Lung (tissue), 12 donors: ENCODE results near the gene PPP1R3F. TPM values are rescaled to one million over a fixed set of nuclear protein-coding genes. Genes with fewer than 3 reads are reported as not detected.

Experiments used
- ATAC-seq: fragments of 200-7000 bp; cut with Tn5 transposase; one replicate; pipeline ENCODE4 v1.9.1; 2020; ENCODE audit warnings: moderate number of reproducible peaks; ENCODE audit not compliant: insufficient read depth, low FRiP score
- DNase-seq, 3 donors: peaks; one replicate each; pipeline ENCODE4 v3.0.0-alpha.2; 2013 to 2017
- H3K27ac ChIP-seq, 2 donors: one replicate each; pipeline ENCODE4 v1.5.1; 2013; ENCODE audit warnings: mild to moderate bottlenecking in 2 of 2, moderate library complexity in 2 of 2, control low read depth in 1 of 2, inconsistent platforms in 1 of 2, low read depth in 1 of 2, low read length in 1 of 2
- H3K27me3 ChIP-seq, 3 donors: one replicate each; pipeline ENCODE4 v1.5.1; 2013; ENCODE audit warnings: low read length in 2 of 3; ENCODE audit not compliant: control insufficient read depth in 3 of 3, insufficient read depth in 3 of 3
- H3K36me3 ChIP-seq, 4 donors: one replicate each; pipeline ENCODE4 v1.5.1; 2013; ENCODE audit warnings: low read length in 4 of 4, mild to moderate bottlenecking in 1 of 4, moderate library complexity in 1 of 4; ENCODE audit not compliant: control insufficient read depth in 4 of 4, insufficient read depth in 4 of 4
- H3K4me1 ChIP-seq, 5 donors: one replicate each; pipeline ENCODE4 v1.5.1; 2013; ENCODE audit warnings: low read length in 5 of 5, mild to moderate bottlenecking in 2 of 5, moderate library complexity in 1 of 5; ENCODE audit not compliant: control insufficient read depth in 5 of 5, insufficient read depth in 5 of 5
- H3K4me3 ChIP-seq: one replicate; pipeline ENCODE4 v1.5.1; 2013; ENCODE audit warnings: mild to moderate bottlenecking, control low read depth, moderate library complexity
- H3K9ac ChIP-seq, 2 donors: one replicate each; pipeline ENCODE4 v1.5.1; 2013; ENCODE audit warnings: low read length in 2 of 2, control low read depth in 1 of 2; ENCODE audit not compliant: insufficient read depth in 1 of 2
- H3K9me3 ChIP-seq, 4 donors: one replicate each; pipeline ENCODE4 v1.5.1; 2013; ENCODE audit warnings: low read length in 3 of 4, mild to moderate bottlenecking in 1 of 4, moderate library complexity in 1 of 4; ENCODE audit not compliant: control insufficient read depth in 4 of 4, insufficient read depth in 3 of 4
- CTCF ChIP-seq: IDR thresholded peaks from 2 replicates; pipeline ENCODE4 v1.5.1; 2012; ENCODE audit warnings: mild to moderate bottlenecking; ENCODE audit errors: control extremely low read depth, extremely low read depth
- whole genome bisulfite sequencing, 2 donors: extraction: QIAGEN DNeasy Blood & Tissue Kit; methylation state at CpG; one replicate each; pipeline ENCODE4 v1.1.7; 2013; 5-methylcytosine and 5-hydroxymethylcytosine counted together
- polyA plus RNA-seq, 2 donors: library from polyadenylated mRNA; stranded (reverse); fragments of 200-250 nt; gene quantifications; one replicate each; pipeline ENCODE4 v1.2.1, GENCODE V29; 2013
- total RNA-seq, 2 donors: library from RNA; depleted of rRNA in 1 of 2; stranded (reverse); fragments of >200 nt in 1 of 2; gene quantifications; one replicate each; pipeline ENCODE4 v1.2.1, GENCODE V29; 2014 to 2021
- donor health status: control.
- donor health status: control.
- donor health status: Bipolar disorder and iron deficiency.
- donor health status: healthy.
- donor health status: DM: yes; HTN: yes; CAD: no.

PPP1R3F gene
- total and polyA plus RNA-seq, 4 donors, result 2.0 to 7.6 (median 4.4) TPM

DNA sequence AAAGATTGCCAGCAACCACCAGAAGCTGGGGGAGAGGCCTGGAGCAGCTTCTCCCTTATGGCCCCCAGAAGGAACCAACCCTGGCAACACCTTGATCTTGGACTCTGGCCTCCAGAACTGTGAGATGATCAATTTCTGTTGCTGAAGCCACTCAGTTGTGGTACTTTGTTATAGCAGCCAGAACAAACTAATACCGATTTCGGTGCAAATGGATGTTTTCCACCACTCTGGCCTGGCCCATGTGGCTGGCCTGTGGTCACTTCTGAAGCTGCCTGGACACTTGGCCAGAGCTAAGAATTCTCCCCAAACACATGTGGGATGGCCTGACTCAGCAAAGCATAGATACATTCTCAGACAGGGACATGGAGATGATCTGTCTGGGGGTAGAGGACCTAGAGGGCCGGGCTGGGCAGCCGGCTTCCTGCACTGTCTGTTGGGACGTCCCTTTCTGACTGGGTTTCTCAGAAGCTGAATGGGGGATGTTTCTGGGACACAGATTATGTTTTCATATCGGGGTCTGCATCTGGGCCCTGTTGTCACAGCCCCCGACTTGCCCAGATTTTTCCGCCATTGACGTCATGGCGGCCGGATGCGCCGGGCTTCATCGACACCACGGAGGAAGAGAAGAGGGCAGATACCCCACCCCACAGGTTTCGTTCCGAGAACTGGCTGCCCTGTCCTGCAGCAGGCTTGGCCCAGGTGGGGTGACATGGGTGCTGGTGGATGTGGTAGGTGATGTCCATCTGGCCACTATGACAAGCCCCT lies 9.2 kb upstream of the PPP1R3F start:
- Histone ChIP-seq H3K4me1 (no peaks in the 10 kb centered on the region), H3K36me3 (no peaks in the 10 kb centered on the region), H3K4me3 (no peak overlapping the region), H3K9me3 (peaks cover 0 to 3% (median 0%) of the 10 kb centered on the region in 4 donors), H3K27me3 (no peaks in the 10 kb centered on the region), H3K27ac (no peak overlapping the region), H3K9ac (no peak overlapping the region)
- no peak for TF ChIP-seq CTCF
- 88 to 98% methylated on average over 16 to 17 of the region's 17 CpGs for WGBS, 2 donors
- DNase-seq, result no peak
- no peak for ATAC-seq

DNA sequence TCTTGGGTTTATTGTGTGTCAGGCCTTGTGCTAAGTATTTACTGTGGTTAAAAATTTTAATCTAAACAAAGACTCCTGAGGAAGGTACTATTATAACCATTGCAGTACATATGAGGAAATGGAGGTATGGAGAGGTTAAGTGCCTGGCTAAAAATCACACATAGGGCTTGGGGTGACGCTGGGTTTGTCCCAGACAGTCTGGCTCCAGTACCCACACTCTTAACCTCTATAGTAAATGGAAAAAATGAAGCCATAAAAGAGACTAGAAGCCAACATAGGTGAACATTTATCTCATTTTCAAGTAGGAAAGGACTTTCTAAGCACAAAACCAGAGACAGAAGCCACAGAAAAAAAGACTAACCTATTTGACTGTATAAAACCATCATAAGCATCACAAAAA lies 7.0 kb upstream of the PPP1R3F start:
- peaks cover 0 to 3% (median 0%) of the 10 kb centered on the region in 4 donors for H3K9me3 ChIP-seq
- no peak overlapping the region for H3K27ac ChIP-seq
- H3K36me3 ChIP-seq, result no peaks in the 10 kb centered on the region
- TF ChIP-seq CTCF, result no peak
- DNase-seq (no peak), ATAC-seq (no peak)
- H3K27me3 ChIP-seq, result no peaks in the 10 kb centered on the region
- no peaks in the 10 kb centered on the region for H3K4me1 ChIP-seq
- 40 to 85% methylated on average over 1 of the region's 1 CpG for WGBS, 2 donors
- H3K4me3 ChIP-seq, result no peak overlapping the region
- no peak overlapping the region for H3K9ac ChIP-seq

- no peaks in the 10 kb centered on the region for H3K36me3 ChIP-seq
- ATAC-seq, result no peak
- H3K9me3 ChIP-seq, result peaks cover 0 to 3% (median 0%) of the 10 kb centered on the region in 4 donors
- no peak overlapping the region for H3K27ac ChIP-seq
- no peak for DNase-seq
- no peak overlapping the region for H3K4me3 ChIP-seq
- 79 to 92% methylated on average over 10 of the region's 10 CpGs for whole genome bisulfite sequencing, 2 donors
- no peak overlapping the region for H3K9ac ChIP-seq
- no peak for TF ChIP-seq CTCF
- H3K4me1 ChIP-seq, result no peaks in the 10 kb centered on the region
- H3K27me3 ChIP-seq, result no peaks in the 10 kb centered on the region
Measured at GRCh38 chrX:49263631-49264030, 6.0 kb upstream of the PPP1R3F start.
